ENCODE data around the gene ACTR3C.
"Not testable (repeated sequence)": the region's sequence is repeated elsewhere in the genome, so short reads cannot be mapped to it uniquely, and the experiment has no call there.

ACTR3C gene

DNA sequence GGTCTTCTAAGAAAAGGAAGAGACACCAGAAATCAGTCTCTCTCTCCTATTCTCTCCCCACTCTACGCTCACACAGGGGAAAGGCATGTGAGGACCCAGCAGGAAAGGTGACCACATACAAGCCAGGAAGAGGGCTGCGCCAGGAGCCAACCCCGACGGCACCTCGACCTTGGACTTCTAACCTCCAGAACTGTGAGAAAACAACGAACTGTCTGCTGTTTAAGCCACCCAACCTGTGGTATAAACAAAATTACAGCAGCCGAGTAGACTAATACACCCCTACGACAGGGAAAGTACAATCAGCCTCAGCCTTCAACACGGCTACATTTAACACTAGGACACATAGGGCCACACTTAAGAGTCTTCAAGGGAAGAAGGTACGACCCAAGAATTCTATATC, 26.5 kb downstream of the ACTR3C start:
- not testable (repeated sequence) for H4K20me1 ChIP-seq (ENCODE audit: low read depth, low read length); H3K4me3 ChIP-seq (ENCODE audit: insufficient read depth, low read length, poor library complexity, severe bottlenecking); H3K27ac ChIP-seq (ENCODE audit: low read depth, low read length); H3K4me2 ChIP-seq (ENCODE audit: low read depth, low read length, poor library complexity, severe bottlenecking); H3K9me2 ChIP-seq (replicated peaks; ENCODE audit: insufficient read depth, low read length); H3K9ac ChIP-seq (ENCODE audit: low read length); H3K27me3 ChIP-seq (ENCODE audit: low read length); H2AFZ ChIP-seq (ENCODE audit: low read depth, low read length, severe bottlenecking); H3K36me3 ChIP-seq (ENCODE audit: low read length); H3F3A ChIP-seq (ENCODE audit: insufficient read depth); H3K9me3 ChIP-seq (ENCODE audit: insufficient read depth, low read length); H3K79me2 ChIP-seq (ENCODE audit: insufficient read depth, low read length)

- not testable (repeated sequence) for H3K4me3 ChIP-seq (ENCODE audit: insufficient read depth, low read length, poor library complexity, severe bottlenecking); H3K79me2 ChIP-seq (ENCODE audit: insufficient read depth, low read length); H3K9me3 ChIP-seq (ENCODE audit: insufficient read depth, low read length); H3K27me3 ChIP-seq (ENCODE audit: low read length); H3K9me2 ChIP-seq (replicated peaks; ENCODE audit: insufficient read depth, low read length); H3K9ac ChIP-seq (ENCODE audit: low read length); H3K36me3 ChIP-seq (ENCODE audit: low read length); H2AFZ ChIP-seq (ENCODE audit: low read depth, low read length, severe bottlenecking); H3F3A ChIP-seq (ENCODE audit: insufficient read depth); H3K4me2 ChIP-seq (ENCODE audit: low read depth, low read length, poor library complexity, severe bottlenecking); H4K20me1 ChIP-seq (ENCODE audit: low read depth, low read length); H3K27ac ChIP-seq (ENCODE audit: low read depth, low read length)
Measured at GRCh38 chr7:150295614-150296013, 27.7 kb downstream of the ACTR3C start.

GRCh38 chr7:150295027-150295426, 28.3 kb downstream of the ACTR3C start:
- H3K4me2 ChIP-seq (ENCODE audit: low read depth, low read length, poor library complexity, severe bottlenecking); H3K9me2 ChIP-seq (replicated peaks; ENCODE audit: insufficient read depth, low read length); H3K9me3 ChIP-seq (ENCODE audit: insufficient read depth, low read length); H3K9ac ChIP-seq (ENCODE audit: low read length); H4K20me1 ChIP-seq (ENCODE audit: low read depth, low read length); H3F3A ChIP-seq (ENCODE audit: insufficient read depth); H3K79me2 ChIP-seq (ENCODE audit: insufficient read depth, low read length); H3K27ac ChIP-seq (ENCODE audit: low read depth, low read length); H3K36me3 ChIP-seq (ENCODE audit: low read length); H3K4me3 ChIP-seq (ENCODE audit: insufficient read depth, low read length, poor library complexity, severe bottlenecking); H3K27me3 ChIP-seq (ENCODE audit: low read length); H2AFZ ChIP-seq (ENCODE audit: low read depth, low read length, severe bottlenecking): not testable (repeated sequence)

- not testable (repeated sequence) for H3K27ac ChIP-seq (ENCODE audit: low read depth, low read length); H3K9me3 ChIP-seq (ENCODE audit: insufficient read depth, low read length); H3K9ac ChIP-seq (ENCODE audit: low read length); H3K36me3 ChIP-seq (ENCODE audit: low read length); H3K4me3 ChIP-seq (ENCODE audit: insufficient read depth, low read length, poor library complexity, severe bottlenecking); H3F3A ChIP-seq (ENCODE audit: insufficient read depth); H4K20me1 ChIP-seq (ENCODE audit: low read depth, low read length); H3K79me2 ChIP-seq (ENCODE audit: insufficient read depth, low read length); H2AFZ ChIP-seq (ENCODE audit: low read depth, low read length, severe bottlenecking); H3K4me2 ChIP-seq (ENCODE audit: low read depth, low read length, poor library complexity, severe bottlenecking); H3K27me3 ChIP-seq (ENCODE audit: low read length); H3K9me2 ChIP-seq (replicated peaks; ENCODE audit: insufficient read depth, low read length)
Measured at GRCh38 chr7:150290317-150290716, 33.0 kb downstream of the ACTR3C start.

DNA sequence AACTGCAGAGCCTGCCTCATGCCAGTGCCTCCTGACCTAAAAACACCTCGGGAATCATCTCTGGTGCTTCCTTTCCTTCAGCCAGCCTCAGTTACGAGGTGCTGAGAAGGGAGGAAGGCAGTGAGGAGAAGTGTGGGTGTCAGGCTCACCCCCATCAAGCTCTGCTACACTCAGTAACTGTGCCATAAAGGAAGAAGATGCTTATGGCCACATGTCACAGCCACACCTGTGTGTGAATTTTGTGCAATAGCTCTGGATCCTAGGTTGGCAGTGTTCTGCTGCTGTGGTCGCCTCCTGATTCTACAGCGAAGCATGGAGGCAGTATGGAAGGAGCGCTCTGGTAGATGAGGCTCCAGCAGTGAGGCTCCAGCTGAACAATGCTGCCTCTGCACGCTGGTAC, 34.5 kb downstream of the ACTR3C start:
- H3K4me3 ChIP-seq (ENCODE audit: insufficient read depth, low read length, poor library complexity, severe bottlenecking); H3K9me3 ChIP-seq (ENCODE audit: insufficient read depth, low read length); H4K20me1 ChIP-seq (ENCODE audit: low read depth, low read length); H3K79me2 ChIP-seq (ENCODE audit: insufficient read depth, low read length); H3K4me2 ChIP-seq (ENCODE audit: low read depth, low read length, poor library complexity, severe bottlenecking); H3K36me3 ChIP-seq (ENCODE audit: low read length); H2AFZ ChIP-seq (ENCODE audit: low read depth, low read length, severe bottlenecking); H3F3A ChIP-seq (ENCODE audit: insufficient read depth); H3K9ac ChIP-seq (ENCODE audit: low read length); H3K27me3 ChIP-seq (ENCODE audit: low read length); H3K9me2 ChIP-seq (replicated peaks; ENCODE audit: insufficient read depth, low read length); H3K27ac ChIP-seq (ENCODE audit: low read depth, low read length): not testable (repeated sequence)

DNA sequence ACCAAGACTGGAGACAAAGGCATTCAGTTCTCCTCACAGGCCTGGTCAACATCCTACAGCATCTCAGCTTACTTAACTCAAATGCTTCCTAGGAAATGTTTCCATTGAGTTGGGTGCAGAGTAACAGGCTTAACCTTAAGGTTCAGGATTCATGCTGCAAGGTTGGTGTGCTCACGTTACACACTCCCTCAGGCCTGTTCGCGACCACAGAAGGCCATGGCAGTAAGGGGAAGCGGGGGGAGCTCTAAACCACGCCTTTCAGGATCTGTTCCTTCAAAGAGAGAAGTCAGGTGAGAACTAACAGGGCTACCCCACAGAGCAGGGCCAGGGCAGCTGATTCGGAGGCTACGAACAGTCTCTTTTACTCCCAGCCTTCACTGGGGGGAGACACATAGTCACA, 35.5 kb downstream of the ACTR3C start:
- not testable (repeated sequence) for H3K9ac ChIP-seq (ENCODE audit: low read length); H3K4me2 ChIP-seq (ENCODE audit: low read depth, low read length, poor library complexity, severe bottlenecking); H3K9me2 ChIP-seq (replicated peaks; ENCODE audit: insufficient read depth, low read length); H3K4me3 ChIP-seq (ENCODE audit: insufficient read depth, low read length, poor library complexity, severe bottlenecking); H3K9me3 ChIP-seq (ENCODE audit: insufficient read depth, low read length); H3F3A ChIP-seq (ENCODE audit: insufficient read depth); H4K20me1 ChIP-seq (ENCODE audit: low read depth, low read length); H3K36me3 ChIP-seq (ENCODE audit: low read length); H3K27me3 ChIP-seq (ENCODE audit: low read length); H2AFZ ChIP-seq (ENCODE audit: low read depth, low read length, severe bottlenecking); H3K79me2 ChIP-seq (ENCODE audit: insufficient read depth, low read length); H3K27ac ChIP-seq (ENCODE audit: low read depth, low read length)

- not testable (repeated sequence) for H3K9me2 ChIP-seq (replicated peaks; ENCODE audit: insufficient read depth, low read length); H3K36me3 ChIP-seq (ENCODE audit: low read length); H3K27ac ChIP-seq (ENCODE audit: low read depth, low read length); H3K4me2 ChIP-seq (ENCODE audit: low read depth, low read length, poor library complexity, severe bottlenecking); H3F3A ChIP-seq (ENCODE audit: insufficient read depth); H4K20me1 ChIP-seq (ENCODE audit: low read depth, low read length); H3K27me3 ChIP-seq (ENCODE audit: low read length); H3K9ac ChIP-seq (ENCODE audit: low read length); H3K79me2 ChIP-seq (ENCODE audit: insufficient read depth, low read length); H3K9me3 ChIP-seq (ENCODE audit: insufficient read depth, low read length); H2AFZ ChIP-seq (ENCODE audit: low read depth, low read length, severe bottlenecking); H3K4me3 ChIP-seq (ENCODE audit: insufficient read depth, low read length, poor library complexity, severe bottlenecking)
Measured at GRCh38 chr7:150285849-150286754, 37.2 kb downstream of the ACTR3C start.

DNA sequence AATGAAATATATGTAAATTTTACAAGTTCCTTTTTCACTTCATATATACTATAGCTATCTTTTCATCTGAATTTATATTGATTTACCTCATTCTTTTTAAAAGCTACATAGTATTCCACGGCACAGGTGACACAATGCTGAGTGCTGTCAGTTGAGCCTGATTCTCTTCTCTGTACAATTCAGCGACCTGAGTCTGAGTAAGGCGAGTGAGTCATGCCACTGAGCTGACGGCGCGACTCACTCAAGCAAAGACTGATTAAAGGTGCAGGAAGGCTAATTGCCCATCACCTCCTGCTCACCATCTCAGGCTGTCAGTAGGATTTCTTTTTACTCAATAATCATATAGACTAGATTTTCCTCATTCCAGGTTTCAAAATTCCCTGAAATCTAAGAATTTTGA, 39.7 kb downstream of the ACTR3C start:
- H3K9ac ChIP-seq (ENCODE audit: low read length); H3K4me2 ChIP-seq (ENCODE audit: low read depth, low read length, poor library complexity, severe bottlenecking): not testable (repeated sequence)

More for the DNA sequence above, 39.7 kb downstream of the ACTR3C start:
- not testable (repeated sequence) for H3K36me3 ChIP-seq (ENCODE audit: low read length); H3K9me2 ChIP-seq (replicated peaks; ENCODE audit: insufficient read depth, low read length); H3K79me2 ChIP-seq (ENCODE audit: insufficient read depth, low read length); H3K4me3 ChIP-seq (ENCODE audit: insufficient read depth, low read length, poor library complexity, severe bottlenecking); H2AFZ ChIP-seq (ENCODE audit: low read depth, low read length, severe bottlenecking); H3K27me3 ChIP-seq (ENCODE audit: low read length); H4K20me1 ChIP-seq (ENCODE audit: low read depth, low read length); H3K9me3 ChIP-seq (ENCODE audit: insufficient read depth, low read length); H3K27ac ChIP-seq (ENCODE audit: low read depth, low read length); H3F3A ChIP-seq (ENCODE audit: insufficient read depth)

All from SU-DHL-6 (cell line).